Testis (tissue), 2 donors: ENCODE measurements around the gene DPYSL3.

Source experiments
- CTCF ChIP-seq, 3 experiments: fragments of 450-650 bp in 2 of 3; fragments of 200-600 bp in 1 of 3; sonication (generic) in 1 of 3; IDR thresholded peaks; one replicate each; pipeline ENCODE4 v1.5.1; 2016 to 2019; ENCODE audit warnings: antibody characterized with exemption in 3 of 3, mild to moderate bottlenecking in 2 of 3, moderate library complexity in 1 of 3
- POLR2A ChIP-seq: fragments of 450-650 bp; IDR thresholded peaks from one replicate; pipeline ENCODE4 v1.6.1; 2017; ENCODE audit warnings: antibody characterized with exemption, mild to moderate bottlenecking, moderate library complexity

- TF ChIP-seq POLR2A (no peak), CTCF (IDR thresholded peaks at IDR 0.05) (no peak)
Observed at GRCh38 chr5:147551677-147552076, 41.8 kb upstream of the DPYSL3 start.
